HG03342 (cell line): ENCODE results near the gene EPC2.

ENCODE experiments used
- ATAC-seq: cut with Tn5 transposase; IDR thresholded peaks from one replicate; pipeline ENCODE4 v1.9.1; 2021; ENCODE audit warnings: mild to moderate bottlenecking, moderate library complexity; ENCODE audit not compliant: unreplicated experiment

The EPC2 gene

GRCh38 chr2:148643998-148644882 is at the start of gene EPC2:
EPC2 (plus strand) TSS chr2:148644751; CDS start chr2:148645018, 267 bp downstream.
- peak; percentile 57 for ATAC-seq

DNA sequence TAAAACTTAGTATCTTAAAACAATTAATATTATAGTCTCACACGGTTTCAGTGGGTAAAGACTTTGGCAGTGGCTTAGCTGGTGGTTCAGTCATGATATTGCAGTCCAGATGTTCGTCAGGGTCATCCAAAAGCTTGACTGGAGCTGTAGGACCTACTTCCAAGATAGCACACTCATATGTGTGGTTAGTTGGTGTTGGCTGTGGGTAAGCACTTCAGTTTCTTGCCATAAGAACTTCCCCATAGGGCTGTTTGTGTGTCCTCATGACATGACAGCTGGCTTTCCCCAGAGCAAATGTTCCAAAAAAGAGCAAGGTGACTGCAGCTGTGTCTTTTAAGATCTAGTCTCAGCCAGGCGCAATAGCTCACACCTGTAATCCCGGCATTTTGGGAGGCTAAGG is 48.5 kb upstream of the EPC2 start:
- no peak for ATAC-seq

- no peak for ATAC-seq
Measured at GRCh38 chr2:148599109-148599991, 45.2 kb upstream of the EPC2 start.

GRCh38 chr2:148602885-148603561 is 41.5 kb upstream of the EPC2 start:
- ATAC-seq: no peak

DNA sequence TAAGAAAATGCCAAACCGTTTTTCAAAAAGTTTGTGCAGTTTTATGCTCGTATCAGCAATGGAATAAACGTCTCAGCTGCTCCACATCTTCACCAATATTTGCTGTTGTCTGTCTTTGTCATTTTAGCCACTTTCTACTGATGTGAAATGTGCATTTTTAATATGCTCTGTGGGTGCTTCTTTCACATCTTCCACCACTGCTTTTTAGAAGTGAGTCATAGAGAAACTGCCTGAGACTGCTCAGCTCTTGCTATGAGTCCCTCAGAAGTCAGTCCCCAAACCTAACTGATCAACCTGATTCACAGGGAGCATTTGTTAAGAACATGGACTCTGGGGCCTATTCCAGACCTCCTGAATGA is 41.0 kb upstream of the EPC2 start:
- ATAC-seq: peak; percentile 99

- ATAC-seq: no peak
Measured at GRCh38 chr2:148604927-148605326, 39.6 kb upstream of the EPC2 start.

GRCh38 chr2:148607566-148607965 is 37.0 kb upstream of the EPC2 start:
- ATAC-seq: no peak

- no peak for ATAC-seq
Measured at GRCh38 chr2:148613231-148614013, 31.1 kb upstream of the EPC2 start.

GRCh38 chr2:148614014-148614321 is 30.6 kb upstream of the EPC2 start:
- ATAC-seq: peak; percentile 8

DNA sequence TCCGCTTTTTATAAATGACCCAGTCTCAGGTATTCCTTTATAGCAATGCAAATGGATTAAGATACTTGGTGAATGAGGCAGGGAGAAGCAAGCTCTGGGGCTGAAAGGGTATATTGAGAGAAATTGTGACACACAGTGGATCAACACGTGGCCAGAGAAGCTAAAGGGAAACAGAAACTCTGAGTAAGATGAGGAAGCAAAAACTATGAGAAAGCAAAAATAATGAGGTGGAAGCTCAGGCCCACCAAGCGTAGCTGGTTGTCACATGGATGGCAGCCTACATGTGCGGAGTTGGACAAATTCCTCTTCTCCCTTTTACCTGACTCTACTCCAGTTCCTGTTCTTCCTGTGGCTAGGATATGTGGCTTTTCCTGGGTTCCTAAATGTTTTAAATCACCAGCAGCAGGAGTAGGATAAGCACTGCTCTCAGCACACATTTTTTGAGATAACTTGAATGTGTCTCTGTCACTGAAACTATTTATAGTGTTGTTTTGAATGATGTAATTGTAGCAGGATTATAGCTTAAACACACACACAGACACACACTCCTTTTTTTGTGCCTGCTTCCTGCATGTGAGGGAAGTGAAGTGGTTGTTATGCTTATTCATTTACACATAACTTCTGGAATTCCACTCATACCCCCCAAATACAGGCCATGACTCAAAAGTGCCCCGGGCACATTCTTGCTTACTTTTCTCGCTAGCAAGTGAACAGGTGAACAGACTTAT is 30.1 kb upstream of the EPC2 start:
- ATAC-seq: peak; percentile 96

DNA sequence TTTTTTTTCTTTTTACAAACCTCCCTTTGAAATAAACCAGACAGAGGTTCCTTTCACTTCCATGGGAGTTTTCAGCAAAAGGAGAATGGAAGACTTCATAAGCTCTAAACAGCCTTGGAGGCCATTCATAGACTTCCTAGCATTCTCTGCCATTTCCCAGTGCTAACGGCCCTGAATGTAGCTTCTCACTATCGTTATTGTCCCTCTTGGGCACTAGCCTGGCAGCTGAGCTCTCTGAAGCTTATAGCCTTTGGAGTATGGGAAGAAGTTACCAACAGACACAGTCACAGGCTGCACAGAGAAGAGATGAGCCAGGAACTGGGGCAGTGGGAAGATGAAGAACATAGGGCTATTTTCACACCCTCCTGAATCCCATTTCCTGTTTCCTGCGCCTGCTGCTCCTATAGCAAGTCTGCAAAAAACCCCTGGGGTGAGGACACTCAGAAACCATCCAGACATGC is 29.1 kb upstream of the EPC2 start:
- no peak for ATAC-seq

DNA sequence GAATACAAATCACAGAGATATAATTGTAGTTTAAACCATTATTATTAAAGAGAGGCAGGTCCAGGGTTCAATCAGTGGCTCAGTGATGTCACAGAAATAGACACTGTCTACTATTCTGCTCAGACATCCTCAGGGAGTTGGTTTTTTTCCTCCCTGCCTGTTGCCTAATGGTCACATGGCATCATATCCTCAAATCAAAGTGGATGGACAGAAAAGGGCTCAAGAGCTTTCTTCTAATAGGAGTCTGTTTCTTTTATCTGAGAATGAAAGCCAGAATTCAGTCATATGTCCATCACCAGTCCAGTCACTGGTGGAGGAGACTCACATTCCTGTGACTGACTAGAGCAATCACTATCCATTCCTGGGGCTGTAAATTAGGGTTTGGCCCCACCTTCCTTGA is 27.9 kb upstream of the EPC2 start:
- ATAC-seq: no peak

- no peak for ATAC-seq
Measured at GRCh38 chr2:148617219-148617618, 27.3 kb upstream of the EPC2 start.

- no peak for ATAC-seq
Measured at GRCh38 chr2:148619560-148620195, 24.9 kb upstream of the EPC2 start.

- ATAC-seq: no peak
Measured at GRCh38 chr2:148622366-148622765, 22.2 kb upstream of the EPC2 start.

DNA sequence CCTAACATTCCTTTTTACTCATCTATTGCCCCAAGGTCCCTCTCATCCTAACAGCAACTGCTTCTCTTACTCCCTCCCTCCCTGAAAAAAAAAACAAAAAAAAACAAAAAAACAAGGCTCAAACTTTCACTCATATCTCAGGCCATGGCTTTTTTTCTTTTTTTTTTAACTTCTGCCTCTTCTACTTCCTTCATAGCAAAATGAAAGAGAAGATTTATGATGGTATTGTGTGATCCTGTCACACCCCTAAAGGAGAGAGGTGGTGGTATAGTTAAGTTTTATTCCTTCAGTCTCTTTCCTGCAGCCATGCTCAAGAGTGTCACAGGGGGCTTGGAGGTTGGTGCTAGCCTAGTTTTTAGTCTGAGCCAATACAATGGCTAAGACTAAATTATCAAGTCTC is 21.5 kb upstream of the EPC2 start:
- ATAC-seq: no peak

GRCh38 chr2:148627224-148627623 is 17.3 kb upstream of the EPC2 start:
- no peak for ATAC-seq

DNA sequence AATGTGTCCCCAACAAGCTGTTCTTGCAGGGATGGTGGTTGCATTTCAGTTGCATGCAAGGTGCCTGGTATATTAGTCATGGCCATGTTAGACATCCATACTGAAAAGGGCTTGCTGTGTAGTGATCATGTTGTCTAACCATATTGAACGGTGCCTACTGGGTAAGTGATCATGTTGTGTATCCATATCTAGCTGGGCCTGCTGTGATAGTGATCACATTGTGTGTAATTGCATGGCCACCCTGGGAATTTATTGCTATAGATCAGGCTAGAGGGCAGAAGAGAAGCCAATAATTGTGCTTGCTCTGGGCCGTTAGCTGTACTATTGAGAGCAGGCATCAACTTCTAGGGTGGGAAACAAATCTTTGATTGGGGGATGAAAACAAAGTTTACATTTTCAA is 9.8 kb upstream of the EPC2 start:
- no peak for ATAC-seq

- ATAC-seq: no peak
Measured at GRCh38 chr2:148638543-148638942, 6.0 kb upstream of the EPC2 start.

- ATAC-seq: no peak
Measured at GRCh38 chr2:148640767-148641166, 3.8 kb upstream of the EPC2 start.
